Smooth muscle cell (in vitro differentiated cells): ENCODE data around the gene PPP4R3B. TPM values are rescaled to one million over a fixed set of nuclear protein-coding genes. Genes with fewer than 3 reads are reported as not detected.
"Not testable (repeated sequence)": the region's sequence is repeated elsewhere in the genome, so short reads cannot be mapped to it uniquely, and the experiment has no call there.

Experiments
- DNase-seq: peaks from one replicate; lab custom pipeline; 2025; ENCODE audit not compliant: unreplicated experiment; lab: John Stamatoyannopoulos, UW
- H2AFZ ChIP-seq: fragments of 200-600 bp; sonication (generic); 2 replicates; pipeline ENCODE4 v1.6.0; 2016; ENCODE audit warnings: antibody characterized with exemption, low read depth, mild to moderate bottlenecking
- H3F3A ChIP-seq: fragments of 200-600 bp; sonication (generic); 2 replicates; pipeline ENCODE4 v1.6.0; 2017; ENCODE audit warnings: antibody characterized with exemption, low read depth
- H3K27ac ChIP-seq: fragments of 200-600 bp; sonication (generic); 2 replicates; pipeline ENCODE4 v1.5.1; 2016; ENCODE audit warnings: low read depth, mild to moderate bottlenecking
- H3K27me3 ChIP-seq: fragments of 200-600 bp; sonication (generic); 2 replicates; pipeline ENCODE4 v1.6.1; 2016; ENCODE audit warnings: low read depth, mild to moderate bottlenecking
- H3K36me3 ChIP-seq: fragments of 200-600 bp; sonication (generic); 2 replicates; pipeline ENCODE4 v1.5.1; 2016; ENCODE audit warnings: low read depth
- H3K4me1 ChIP-seq: fragments of 200-600 bp; sonication (generic); 2 replicates; pipeline ENCODE4 v1.5.1; 2016; ENCODE audit warnings: low read depth
- H3K4me2 ChIP-seq: fragments of 200-600 bp; sonication (generic); 2 replicates; pipeline ENCODE4 v1.6.0; 2016; ENCODE audit warnings: mild to moderate bottlenecking
- H3K4me3 ChIP-seq: fragments of 200-600 bp; sonication (generic); 2 replicates; pipeline ENCODE4 v1.5.1; 2016; ENCODE audit warnings: mild to moderate bottlenecking
- H3K79me2 ChIP-seq: fragments of 200-600 bp; sonication (generic); 2 replicates; pipeline ENCODE4 v1.6.0; 2016; ENCODE audit warnings: low read depth, mild to moderate bottlenecking
- H3K9ac ChIP-seq: fragments of 200-600 bp; sonication (generic); 2 replicates; pipeline ENCODE4 v1.6.0; 2016; ENCODE audit warnings: low read depth
- H3K9me3 ChIP-seq: fragments of 200-600 bp; sonication (generic); replicated peaks from 2 replicates; pipeline ENCODE4 v1.5.1; 2016; ENCODE audit warnings: low read depth
- H4K20me1 ChIP-seq: fragments of 200-600 bp; sonication (generic); 2 replicates; pipeline ENCODE4 v1.6.0; 2016; ENCODE audit warnings: low read depth
- WGBS: methylation state at CpG from one replicate; pipeline ENCODE4 v1.1.7; 2016; ENCODE audit warnings: low lambda C conversion rate; 5-methylcytosine and 5-hydroxymethylcytosine counted together
- polyA plus RNA-seq: library from polyadenylated mRNA; unstranded; fragments of >200 nt; fragmentation: Nextera tagmentation; extraction: Ambion mirVana; gene quantifications from 2 replicates; pipeline ENCODE4 v1.2.1, GENCODE V29; 2016
- total RNA-seq: library from RNA; depleted of rRNA; stranded (reverse); fragments of >200 nt; gene quantifications from 2 replicates; pipeline ENCODE4 v1.2.3, GENCODE V29; 2014
- TF ChIP-seq, protein P1 (sequence below): fragments of 200-600 bp; sonication (generic); IDR thresholded peaks from 2 replicates; pipeline ENCODE4 v1.5.1; 2017; ENCODE audit warnings: borderline replicate concordance, mild to moderate bottlenecking, antibody characterized with exemption; ENCODE audit not compliant: insufficient read depth, poor library complexity, severe bottlenecking

Gene PPP4R3B
- total and polyA plus RNA-seq, 2 experiments from 2014 or later: 22.8 to 57.1 TPM

DNA sequence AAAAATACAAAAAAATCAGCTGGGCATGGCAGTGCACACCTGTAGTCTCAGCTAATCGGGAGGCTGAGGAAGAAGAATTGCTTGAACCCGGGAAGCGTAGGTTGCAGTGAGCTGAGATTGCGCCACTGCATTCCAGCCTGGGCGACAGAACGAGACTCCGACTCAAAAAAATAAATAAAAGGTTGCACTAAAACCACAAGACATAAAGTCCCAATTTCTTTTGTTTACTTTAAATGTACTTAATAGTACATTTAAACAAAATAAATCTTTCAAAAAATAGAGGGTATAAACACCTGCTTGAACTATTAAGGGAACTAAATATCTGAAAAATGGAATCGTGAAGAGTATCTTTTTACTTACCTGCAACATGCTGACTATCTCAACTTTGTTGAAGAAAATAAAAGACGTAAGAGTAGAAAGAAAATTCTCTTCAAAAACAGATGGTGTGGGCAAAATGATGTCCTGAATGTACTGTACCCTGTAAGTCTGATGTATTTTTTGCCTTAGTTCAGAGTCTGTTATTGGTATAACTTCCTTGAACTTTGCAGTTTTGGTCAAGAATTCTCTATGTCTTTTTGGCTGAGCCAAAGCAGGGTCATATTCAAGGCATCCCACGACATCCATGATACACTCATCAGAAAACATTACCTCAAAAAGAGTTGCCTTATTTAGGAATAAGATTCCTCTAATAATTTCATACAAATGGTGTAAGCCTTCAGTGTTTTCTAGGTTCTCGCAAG lies 19.2 kb downstream of the PPP4R3B start:
- no peak overlapping the region for H3K4me2 ChIP-seq
- 96% methylated on average over 11 of the region's 11 CpGs for WGBS
- DNase-seq: no peak
- TF ChIP-seq, protein P1, sequence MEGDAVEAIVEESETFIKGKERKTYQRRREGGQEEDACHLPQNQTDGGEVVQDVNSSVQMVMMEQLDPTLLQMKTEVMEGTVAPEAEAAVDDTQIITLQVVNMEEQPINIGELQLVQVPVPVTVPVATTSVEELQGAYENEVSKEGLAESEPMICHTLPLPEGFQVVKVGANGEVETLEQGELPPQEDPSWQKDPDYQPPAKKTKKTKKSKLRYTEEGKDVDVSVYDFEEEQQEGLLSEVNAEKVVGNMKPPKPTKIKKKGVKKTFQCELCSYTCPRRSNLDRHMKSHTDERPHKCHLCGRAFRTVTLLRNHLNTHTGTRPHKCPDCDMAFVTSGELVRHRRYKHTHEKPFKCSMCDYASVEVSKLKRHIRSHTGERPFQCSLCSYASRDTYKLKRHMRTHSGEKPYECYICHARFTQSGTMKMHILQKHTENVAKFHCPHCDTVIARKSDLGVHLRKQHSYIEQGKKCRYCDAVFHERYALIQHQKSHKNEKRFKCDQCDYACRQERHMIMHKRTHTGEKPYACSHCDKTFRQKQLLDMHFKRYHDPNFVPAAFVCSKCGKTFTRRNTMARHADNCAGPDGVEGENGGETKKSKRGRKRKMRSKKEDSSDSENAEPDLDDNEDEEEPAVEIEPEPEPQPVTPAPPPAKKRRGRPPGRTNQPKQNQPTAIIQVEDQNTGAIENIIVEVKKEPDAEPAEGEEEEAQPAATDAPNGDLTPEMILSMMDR: no peak
- no peak overlapping the region for H2AFZ ChIP-seq
- H4K20me1 ChIP-seq: peaks cover 10% of the 10 kb centered on the region
- no peak overlapping the region for H3K4me3 ChIP-seq
- peaks cover 55% of the 10 kb centered on the region for H3K79me2 ChIP-seq
- H3K9me3 ChIP-seq: no peaks in the 10 kb centered on the region
- no peaks in the 10 kb centered on the region for H3K4me1 ChIP-seq
- peaks cover 19% of the 10 kb centered on the region for H3K36me3 ChIP-seq
- H3K9ac ChIP-seq: no peak overlapping the region
- no peak overlapping the region for H3K27ac ChIP-seq
- no peaks in the 10 kb centered on the region for H3F3A ChIP-seq
- no peaks in the 10 kb centered on the region for H3K27me3 ChIP-seq

DNA sequence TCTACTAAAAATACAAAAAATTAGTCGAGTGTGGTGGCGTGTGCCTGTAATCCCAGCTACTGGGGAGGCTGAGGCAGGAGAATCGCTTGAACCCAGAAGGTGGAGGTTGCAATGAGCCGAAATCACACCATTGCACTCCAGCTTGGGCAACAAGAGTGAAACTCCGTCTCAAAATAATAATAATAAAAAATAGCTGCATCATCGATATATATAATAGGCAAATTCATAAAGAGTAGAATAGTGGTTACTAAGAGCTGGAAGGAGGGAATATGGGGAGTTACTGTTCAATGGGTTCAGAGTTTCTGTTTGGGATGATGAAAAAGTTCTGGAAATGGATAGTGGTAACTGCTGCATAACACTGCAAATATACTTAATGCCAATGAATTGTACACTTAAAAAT lies 20.6 kb downstream of the PPP4R3B start:
- not testable (repeated sequence) for H3K4me2 ChIP-seq, H3F3A ChIP-seq, H3K9me3 ChIP-seq, DNase-seq, H3K4me3 ChIP-seq, H3K9ac ChIP-seq, H4K20me1 ChIP-seq, H3K27me3 ChIP-seq, H2AFZ ChIP-seq, H3K4me1 ChIP-seq, H3K27ac ChIP-seq
- Histone ChIP-seq H3K79me2 (peaks cover 56% of the 10 kb centered on the region), H3K36me3 (peaks cover 19% of the 10 kb centered on the region)
- WGBS: 97% methylated on average over 6 of the region's 6 CpGs

DNA sequence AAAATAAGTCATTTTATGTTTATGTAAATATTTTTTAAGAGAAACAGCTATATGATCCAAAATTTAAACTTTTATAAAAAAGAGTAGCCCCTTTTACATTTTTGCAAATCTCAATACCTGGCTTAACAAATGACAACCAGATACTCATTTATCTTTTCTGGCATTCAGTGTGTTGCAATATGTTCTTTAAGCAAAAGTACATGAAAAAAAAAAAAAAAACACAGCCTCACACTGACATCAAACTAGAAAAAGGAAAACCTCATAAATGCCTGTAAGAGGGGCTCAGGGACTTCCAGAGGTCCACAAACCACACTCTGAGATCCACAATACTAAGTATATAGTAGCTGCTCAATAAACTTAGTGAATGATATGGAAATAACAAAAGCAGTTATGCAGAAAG lies 21.9 kb downstream of the PPP4R3B start:
- no peaks in the 10 kb centered on the region for H3K9me3 ChIP-seq

DNA sequence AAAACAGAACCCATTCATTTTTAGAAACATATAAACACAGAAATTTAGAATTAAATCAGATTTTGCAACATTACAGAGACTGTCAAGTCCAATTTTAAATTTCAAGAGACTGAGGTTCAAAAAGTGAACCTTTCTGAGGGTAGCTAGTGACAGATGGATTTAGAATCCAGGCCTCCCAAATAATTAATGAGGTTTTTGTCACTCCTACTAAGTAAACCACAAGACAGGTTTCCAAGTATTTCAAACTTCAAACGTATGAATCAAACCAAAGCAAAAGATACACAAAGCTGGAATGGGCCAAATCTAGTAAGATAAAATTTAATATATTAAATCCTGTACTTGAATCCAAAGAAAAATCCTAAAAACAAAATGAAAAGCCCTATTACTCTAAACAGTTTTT lies 25.3 kb downstream of the PPP4R3B start:
- Histone ChIP-seq H3K9me3 (no peaks in the 10 kb centered on the region), H3K4me1 (no peaks in the 10 kb centered on the region), H3K9ac (no peak overlapping the region), H3K36me3 (peaks cover 6% of the 10 kb centered on the region), H3K4me2 (no peak overlapping the region), H3K79me2 (peaks cover 70% of the 10 kb centered on the region), H3K27ac (peak overlapping the region; percentile 91), H2AFZ (no peak overlapping the region), H4K20me1 (peaks cover 10% of the 10 kb centered on the region), H3F3A (no peaks in the 10 kb centered on the region), H3K27me3 (no peaks in the 10 kb centered on the region), H3K4me3 (no peak overlapping the region)
- DNase-seq: no peak
- TF ChIP-seq, protein P1: no peak
- 49% methylated on average over 1 of the region's 1 CpG for WGBS

More for the DNA sequence above, 21.9 kb downstream of the PPP4R3B start:
- H3K4me3 ChIP-seq: no peak overlapping the region
- no peaks in the 10 kb centered on the region for H3F3A ChIP-seq
- H3K27ac ChIP-seq: no peak overlapping the region
- H3K27me3 ChIP-seq: no peaks in the 10 kb centered on the region
- TF ChIP-seq, protein P1: no peak
- H3K36me3 ChIP-seq: peaks cover 19% of the 10 kb centered on the region
- no peak overlapping the region for H3K9ac ChIP-seq
- H3K79me2 ChIP-seq: peaks cover 61% of the 10 kb centered on the region
- H2AFZ ChIP-seq: no peak overlapping the region
- no peak overlapping the region for H3K4me2 ChIP-seq
- peaks cover 10% of the 10 kb centered on the region for H4K20me1 ChIP-seq
- no peaks in the 10 kb centered on the region for H3K4me1 ChIP-seq
- no peak for DNase-seq
